GM10847 (cell line): Measurements from ENCODE around the gene UBE2H.

Source experiments
- POLR2A ChIP-seq: IDR thresholded peaks from 2 replicates; pipeline ENCODE4 v1.6.1; 2011; ENCODE audit not compliant: insufficient read length; ENCODE audit errors: extremely low read depth

UBE2H gene

GRCh38 chr7:129958643-129959470 is 6.1 kb upstream of the UBE2H start:
- TF ChIP-seq POLR2A: no peak

GRCh38 chr7:129955993-129956543 is 3.3 kb upstream of the UBE2H start:
- no peak for TF ChIP-seq POLR2A

- TF ChIP-seq POLR2A: no peak
Measured at GRCh38 chr7:129952086-129952652, 591 bp downstream of the UBE2H start.

GRCh38 chr7:129951226-129952085 is 1.3 kb downstream of the UBE2H start:
- TF ChIP-seq POLR2A: no peak

GRCh38 chr7:129950933-129951225 is 1.9 kb downstream of the UBE2H start:
- no peak for TF ChIP-seq POLR2A

- TF ChIP-seq POLR2A: no peak
Measured at GRCh38 chr7:129950191-129950932, 2.4 kb downstream of the UBE2H start.

GRCh38 chr7:129949292-129950133 is 3.2 kb downstream of the UBE2H start:
- no peak for TF ChIP-seq POLR2A

- TF ChIP-seq POLR2A: no peak
Measured at GRCh38 chr7:129948877-129949291, 3.9 kb downstream of the UBE2H start.

GRCh38 chr7:129948338-129948737 is 4.4 kb downstream of the UBE2H start:
- TF ChIP-seq POLR2A: no peak

- no peak for TF ChIP-seq POLR2A
Measured at GRCh38 chr7:129947701-129948100, 5.1 kb downstream of the UBE2H start.

GRCh38 chr7:129947049-129947448 is 5.7 kb downstream of the UBE2H start:
- TF ChIP-seq POLR2A: no peak

- no peak for TF ChIP-seq POLR2A
Measured at GRCh38 chr7:129946282-129946681, 6.5 kb downstream of the UBE2H start.

- no peak for TF ChIP-seq POLR2A
Measured at GRCh38 chr7:129943352-129943751, 9.4 kb downstream of the UBE2H start.

- no peak for TF ChIP-seq POLR2A
Measured at GRCh38 chr7:129940329-129940728, 12.4 kb downstream of the UBE2H start.
